Sigmoid colon (tissue), 4 donors: ENCODE data around the gene GLP1R.

ENCODE experiments used
- EP300 ChIP-seq, 4 donors: sonication (generic); formaldehyde crosslinking; IDR thresholded peaks; one replicate each; pipeline ENCODE4 v1.6.1; 2017; ENCODE audit warnings: antibody characterized with exemption in 4 of 4
- POLR2A ChIP-seq, 2 donors: fragments of 450-650 bp; IDR thresholded peaks; one replicate each; pipeline ENCODE4 v1.6.1; 2016; ENCODE audit warnings: antibody characterized with exemption in 2 of 2, mild to moderate bottlenecking in 2 of 2, moderate library complexity in 2 of 2
- POLR2AphosphoS5 ChIP-seq, 4 donors: sonication (generic); formaldehyde crosslinking; IDR thresholded peaks; one replicate each; pipeline ENCODE4 v1.6.1; 2017; ENCODE audit warnings: antibody characterized with exemption in 4 of 4
- TF ChIP-seq, protein P1 (sequence below), 4 experiments: fragments of 450-650 bp in 3 of 4; fragments of 200-600 bp in 1 of 4; IDR thresholded peaks; one replicate each; pipeline ENCODE4 v1.5.1; 2016 to 2019; ENCODE audit warnings: antibody characterized with exemption in 4 of 4, mild to moderate bottlenecking in 3 of 4, moderate library complexity in 2 of 4

DNA sequence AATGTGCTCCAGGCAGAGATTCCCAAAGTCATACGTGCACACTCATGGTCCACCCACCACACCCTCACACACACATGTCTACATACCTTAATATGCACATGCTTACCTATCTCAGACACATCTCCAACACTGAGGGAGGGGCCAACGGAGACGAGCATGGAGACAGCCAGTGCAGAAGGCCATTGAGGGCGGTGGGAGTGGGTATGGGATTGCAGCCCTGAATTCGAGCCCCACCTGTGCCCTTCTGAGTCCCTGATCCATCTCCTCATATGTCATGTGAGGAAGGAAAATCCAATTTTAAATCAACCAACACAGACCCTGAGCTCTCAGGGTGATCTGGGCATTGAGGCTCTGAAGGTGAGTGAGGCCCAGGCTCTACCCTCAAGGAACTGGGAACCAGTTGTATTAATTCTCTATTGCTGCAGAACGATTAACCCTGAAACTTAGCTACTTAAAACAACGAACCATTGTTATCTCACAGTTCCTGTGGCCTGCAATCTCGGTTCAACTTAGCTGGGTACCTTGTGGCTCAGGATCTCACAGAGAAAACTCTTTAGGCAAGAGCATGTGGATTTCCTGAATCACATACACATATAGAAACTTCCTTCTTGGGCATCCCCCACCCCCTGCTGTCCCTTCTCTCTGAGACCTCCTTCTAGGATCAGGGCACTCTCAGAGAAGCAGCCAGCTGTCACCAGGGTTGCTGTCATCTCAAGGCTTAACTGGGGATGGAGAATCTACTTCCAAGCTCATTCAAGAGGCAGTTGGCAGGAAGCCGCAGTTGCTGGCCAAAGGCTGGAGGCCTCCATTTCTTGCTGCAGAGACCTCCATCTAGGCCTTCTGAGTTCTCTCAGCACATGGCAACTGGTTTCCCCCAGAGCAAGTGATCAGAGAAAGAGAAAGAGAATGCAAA is 28.3 kb downstream of the GLP1R start:
- TF ChIP-seq, protein P1, sequence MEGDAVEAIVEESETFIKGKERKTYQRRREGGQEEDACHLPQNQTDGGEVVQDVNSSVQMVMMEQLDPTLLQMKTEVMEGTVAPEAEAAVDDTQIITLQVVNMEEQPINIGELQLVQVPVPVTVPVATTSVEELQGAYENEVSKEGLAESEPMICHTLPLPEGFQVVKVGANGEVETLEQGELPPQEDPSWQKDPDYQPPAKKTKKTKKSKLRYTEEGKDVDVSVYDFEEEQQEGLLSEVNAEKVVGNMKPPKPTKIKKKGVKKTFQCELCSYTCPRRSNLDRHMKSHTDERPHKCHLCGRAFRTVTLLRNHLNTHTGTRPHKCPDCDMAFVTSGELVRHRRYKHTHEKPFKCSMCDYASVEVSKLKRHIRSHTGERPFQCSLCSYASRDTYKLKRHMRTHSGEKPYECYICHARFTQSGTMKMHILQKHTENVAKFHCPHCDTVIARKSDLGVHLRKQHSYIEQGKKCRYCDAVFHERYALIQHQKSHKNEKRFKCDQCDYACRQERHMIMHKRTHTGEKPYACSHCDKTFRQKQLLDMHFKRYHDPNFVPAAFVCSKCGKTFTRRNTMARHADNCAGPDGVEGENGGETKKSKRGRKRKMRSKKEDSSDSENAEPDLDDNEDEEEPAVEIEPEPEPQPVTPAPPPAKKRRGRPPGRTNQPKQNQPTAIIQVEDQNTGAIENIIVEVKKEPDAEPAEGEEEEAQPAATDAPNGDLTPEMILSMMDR (IDR thresholded peaks at IDR 0.05): no peak
- TF ChIP-seq POLR2AphosphoS5 (IDR thresholded peaks at IDR 0.05): no peak
- TF ChIP-seq POLR2A (IDR thresholded peaks at IDR 0.05): no peak
- TF ChIP-seq EP300 (IDR thresholded peaks at IDR 0.05): no peak
